GM12873 (cell line): ENCODE data around the gene DMD.

ENCODE experiments used
- TF ChIP-seq, protein P1 (sequence below): IDR thresholded peaks from 2 replicates; pipeline ENCODE4 v1.5.1; 2012; ENCODE audit warnings: low read depth, mild to moderate bottlenecking, moderate library complexity, low read length, control low read depth; ENCODE audit not compliant: insufficient read depth; ENCODE audit errors: missing control alignments

DMD gene

GRCh38 chrX:31591355-31591754 lies 1620.0 kb downstream of the DMD start:
- TF ChIP-seq, protein P1, sequence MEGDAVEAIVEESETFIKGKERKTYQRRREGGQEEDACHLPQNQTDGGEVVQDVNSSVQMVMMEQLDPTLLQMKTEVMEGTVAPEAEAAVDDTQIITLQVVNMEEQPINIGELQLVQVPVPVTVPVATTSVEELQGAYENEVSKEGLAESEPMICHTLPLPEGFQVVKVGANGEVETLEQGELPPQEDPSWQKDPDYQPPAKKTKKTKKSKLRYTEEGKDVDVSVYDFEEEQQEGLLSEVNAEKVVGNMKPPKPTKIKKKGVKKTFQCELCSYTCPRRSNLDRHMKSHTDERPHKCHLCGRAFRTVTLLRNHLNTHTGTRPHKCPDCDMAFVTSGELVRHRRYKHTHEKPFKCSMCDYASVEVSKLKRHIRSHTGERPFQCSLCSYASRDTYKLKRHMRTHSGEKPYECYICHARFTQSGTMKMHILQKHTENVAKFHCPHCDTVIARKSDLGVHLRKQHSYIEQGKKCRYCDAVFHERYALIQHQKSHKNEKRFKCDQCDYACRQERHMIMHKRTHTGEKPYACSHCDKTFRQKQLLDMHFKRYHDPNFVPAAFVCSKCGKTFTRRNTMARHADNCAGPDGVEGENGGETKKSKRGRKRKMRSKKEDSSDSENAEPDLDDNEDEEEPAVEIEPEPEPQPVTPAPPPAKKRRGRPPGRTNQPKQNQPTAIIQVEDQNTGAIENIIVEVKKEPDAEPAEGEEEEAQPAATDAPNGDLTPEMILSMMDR, result no peak

DNA sequence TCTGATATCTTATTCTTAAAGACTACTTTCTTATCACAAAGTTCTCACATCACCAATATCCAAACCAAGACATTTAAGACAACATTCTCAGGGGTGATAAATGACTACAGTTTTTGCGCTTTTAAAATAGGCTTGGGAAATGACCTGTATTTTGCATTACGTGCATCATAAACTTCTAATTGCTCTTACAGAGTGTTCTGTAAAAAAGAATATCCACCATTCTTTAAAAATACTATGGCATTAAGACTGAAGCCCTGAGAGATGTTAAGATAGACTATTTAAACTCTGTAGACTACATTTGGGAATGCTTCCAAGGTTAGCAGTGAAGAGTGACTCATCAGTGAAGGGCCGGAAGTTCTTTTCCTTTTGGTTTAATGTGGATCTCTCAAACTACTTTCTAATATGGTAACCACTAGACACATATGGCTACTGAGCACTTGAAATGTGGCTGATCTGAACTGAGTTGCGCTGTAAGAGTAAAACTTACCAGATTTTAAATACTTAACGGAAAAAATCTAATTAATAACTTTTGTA lies 1620.7 kb downstream of the DMD start:
- TF ChIP-seq, protein P1, result no peak

DNA sequence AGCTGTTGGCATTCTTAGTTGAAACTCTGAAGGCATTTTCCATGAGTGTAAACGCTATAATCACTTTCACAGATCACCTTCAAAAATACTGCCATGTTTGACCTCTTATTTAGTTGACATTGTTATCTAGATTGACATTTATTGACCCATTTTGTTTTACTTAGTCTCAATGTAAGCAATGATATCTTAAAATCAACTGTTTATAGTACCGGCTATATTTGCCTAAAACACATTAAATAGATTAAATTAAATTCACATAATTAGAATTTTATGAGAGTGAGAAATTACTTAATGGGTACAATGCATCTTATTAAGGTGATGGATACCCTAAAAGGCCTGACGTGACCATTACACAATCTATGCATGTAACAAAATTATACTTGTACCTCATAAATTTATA lies 1621.8 kb downstream of the DMD start:
- TF ChIP-seq, protein P1, result no peak

DNA sequence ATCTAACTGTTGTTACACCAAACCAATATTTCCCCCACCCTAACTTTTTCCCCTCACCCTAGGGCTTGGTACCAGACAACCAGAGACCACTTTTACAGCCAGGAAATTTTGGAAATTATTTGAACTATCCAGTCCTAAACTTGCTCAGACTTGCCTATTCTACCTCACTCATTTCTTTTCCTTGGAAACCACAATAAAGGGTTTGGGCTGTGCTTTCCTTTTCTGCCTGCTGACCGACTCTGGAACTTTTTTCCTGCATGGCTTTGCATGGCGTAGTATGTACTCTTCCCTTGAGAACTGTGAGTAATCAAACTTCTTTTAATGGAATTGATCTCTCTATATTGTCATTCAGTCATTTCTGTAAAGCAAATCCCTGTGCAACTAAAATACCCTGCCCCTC lies 1623.0 kb downstream of the DMD start:
- TF ChIP-seq, protein P1, result no peak

DNA sequence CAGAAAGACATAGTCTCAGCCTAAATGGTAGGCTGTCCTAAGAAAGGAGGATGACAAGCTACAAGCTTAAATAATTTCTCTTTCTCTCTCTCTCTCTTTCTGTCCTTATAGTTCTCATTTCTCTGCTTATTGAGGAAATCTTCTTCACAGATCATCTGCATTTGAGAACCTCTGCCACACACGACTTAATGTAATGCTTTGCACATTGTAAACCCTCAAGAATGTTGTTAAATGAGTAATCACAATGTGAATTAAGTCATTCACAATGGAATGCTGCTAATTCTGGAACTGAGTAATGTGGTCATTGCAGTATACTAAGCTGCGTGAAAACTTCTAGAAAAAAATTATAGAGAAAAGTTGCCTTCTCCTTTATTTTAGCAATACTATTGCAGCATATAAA lies 1630.6 kb downstream of the DMD start:
- TF ChIP-seq, protein P1, result no peak

DNA sequence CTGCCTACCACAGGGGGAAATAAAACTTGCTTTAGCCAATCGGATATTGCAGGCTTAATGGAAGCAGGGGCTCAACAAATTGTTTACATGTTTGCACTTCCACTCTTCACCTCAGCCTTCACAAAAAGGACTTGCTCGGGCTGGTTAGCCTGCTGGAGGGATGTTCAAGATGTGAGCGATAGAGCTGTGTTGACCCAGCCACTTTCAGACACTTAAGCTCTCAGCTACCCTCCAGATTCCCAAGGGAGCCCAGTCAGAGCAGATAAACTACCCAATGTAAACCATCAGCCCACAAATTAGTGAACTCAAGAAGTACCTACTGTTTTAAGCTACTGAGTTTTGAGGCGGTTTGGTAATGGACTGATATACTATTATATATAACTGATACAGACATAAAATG lies 1631.1 kb downstream of the DMD start:
- TF ChIP-seq, protein P1, result no peak

DNA sequence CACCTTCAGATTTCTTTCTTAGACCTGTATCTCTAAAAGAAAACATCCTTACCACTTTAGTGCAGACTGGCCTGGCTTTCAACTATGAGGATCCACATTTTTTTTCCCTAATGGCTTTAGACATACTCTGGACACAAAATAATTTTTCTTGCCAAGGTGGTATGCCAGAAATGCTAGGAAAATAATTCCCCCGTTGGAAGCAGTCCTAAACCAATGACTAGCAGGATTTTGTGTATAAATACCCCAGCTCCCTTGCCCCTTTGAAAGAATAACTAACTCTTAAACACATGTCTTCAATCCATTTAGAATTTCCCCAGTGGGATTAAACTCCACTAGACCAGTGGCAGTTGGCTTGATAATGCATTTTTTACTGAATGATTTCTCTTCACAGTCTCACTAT lies 1639.0 kb downstream of the DMD start:
- TF ChIP-seq, protein P1, result no peak
